IPS-20b (cell line): ENCODE measurements around the gene H6PD.
"Not testable (repeated sequence)": the region's sequence is repeated elsewhere in the genome, so short reads cannot be mapped to it uniquely, and the experiment has no call there.

Experiments
- H3K27ac ChIP-seq: one replicate; pipeline ENCODE4 v1.5.1; 2013; ENCODE audit warnings: low read length
- H3K27me3 ChIP-seq: 2 replicates; pipeline ENCODE4 v1.6.1; 2013; ENCODE audit warnings: mild to moderate bottlenecking, low read length, inconsistent platforms; ENCODE audit not compliant: insufficient read depth
- H3K36me3 ChIP-seq: 2 replicates; pipeline ENCODE4 v1.6.1; 2013; ENCODE audit warnings: low read depth, mild to moderate bottlenecking, inconsistent platforms, low read length, moderate library complexity; ENCODE audit not compliant: insufficient read depth
- H3K4me1 ChIP-seq: 2 replicates; pipeline ENCODE4 v1.6.1; 2013; ENCODE audit warnings: mild to moderate bottlenecking, control low read depth, inconsistent platforms, low read length, moderate library complexity; ENCODE audit not compliant: insufficient read depth
- H3K4me3 ChIP-seq: 2 replicates; pipeline ENCODE4 v1.5.1; 2013; ENCODE audit warnings: mild to moderate bottlenecking, low read length, inconsistent platforms
- H3K9ac ChIP-seq: 2 replicates; pipeline ENCODE4 v1.6.1; 2013; ENCODE audit warnings: low read depth, mild to moderate bottlenecking, inconsistent platforms, low read length, moderate library complexity
- H3K9me3 ChIP-seq: 2 replicates; pipeline ENCODE4 v1.6.1; 2013; ENCODE audit warnings: mild to moderate bottlenecking, low read depth, low read length, inconsistent platforms; ENCODE audit not compliant: insufficient read depth

H6PD gene

GRCh38 chr1:9296850-9297249, 62.3 kb downstream of the H6PD start:
- H3K9me3 ChIP-seq, result no peaks in the 10 kb centered on the region
- H3K27me3 ChIP-seq, result peaks cover 35% of the 10 kb centered on the region
- no peak overlapping the region for H3K27ac ChIP-seq
- H3K36me3 ChIP-seq, result no peaks in the 10 kb centered on the region
- no peaks in the 10 kb centered on the region for H3K4me1 ChIP-seq
- no peak overlapping the region for H3K4me3 ChIP-seq
- H3K9ac ChIP-seq, result no peak overlapping the region

- H3K4me1 ChIP-seq, result no peaks in the 10 kb centered on the region; the same call in 1 of the 2 replicates
- no peak overlapping the region for H3K9ac ChIP-seq
Observed at GRCh38 chr1:9297831-9298230, 63.3 kb downstream of the H6PD start.

DNA sequence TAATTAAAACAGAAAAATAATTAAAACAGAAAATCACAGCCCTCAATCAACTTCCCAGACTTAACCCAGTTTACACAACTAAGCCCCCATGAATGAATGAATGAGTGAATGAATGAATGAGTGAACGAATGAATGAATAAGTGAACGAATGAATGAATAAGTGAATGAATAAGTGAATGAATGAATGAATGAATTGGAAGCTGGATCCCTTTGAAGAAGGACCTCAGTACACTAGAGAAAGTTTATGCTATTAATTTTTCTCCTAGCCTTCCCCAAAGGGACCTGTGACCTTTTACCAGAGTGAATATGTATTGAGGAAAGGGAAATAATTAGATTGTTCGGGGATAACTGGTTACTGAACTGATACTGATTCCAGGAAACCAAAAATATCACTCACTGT, 63.7 kb downstream of the H6PD start:
- Histone ChIP-seq H3K4me1 (no peaks in the 10 kb centered on the region; the same call in 1 of the 2 replicates), H3K27ac (no peak overlapping the region), H3K9ac (no peak overlapping the region), H3K9me3 (no peaks in the 10 kb centered on the region), H3K36me3 (no peaks in the 10 kb centered on the region), H3K27me3 (peaks cover 29% of the 10 kb centered on the region), H3K4me3 (no peak overlapping the region)

More at GRCh38 chr1:9297831-9298230, 63.3 kb downstream of the H6PD start:
- H3K9me3 ChIP-seq, result no peaks in the 10 kb centered on the region
- H3K4me3 ChIP-seq, result no peak overlapping the region
- peaks cover 29% of the 10 kb centered on the region for H3K27me3 ChIP-seq
- no peak overlapping the region for H3K27ac ChIP-seq
- no peaks in the 10 kb centered on the region for H3K36me3 ChIP-seq

- not testable (repeated sequence) for H3K27ac ChIP-seq, H3K4me1 ChIP-seq, H3K9me3 ChIP-seq, H3K36me3 ChIP-seq, H3K9ac ChIP-seq, H3K4me3 ChIP-seq
- peaks cover 13% of the 10 kb centered on the region; the same call in 1 of the 2 replicates for H3K27me3 ChIP-seq
Observed at GRCh38 chr1:9299571-9300541, 65.3 kb downstream of the H6PD start.

DNA sequence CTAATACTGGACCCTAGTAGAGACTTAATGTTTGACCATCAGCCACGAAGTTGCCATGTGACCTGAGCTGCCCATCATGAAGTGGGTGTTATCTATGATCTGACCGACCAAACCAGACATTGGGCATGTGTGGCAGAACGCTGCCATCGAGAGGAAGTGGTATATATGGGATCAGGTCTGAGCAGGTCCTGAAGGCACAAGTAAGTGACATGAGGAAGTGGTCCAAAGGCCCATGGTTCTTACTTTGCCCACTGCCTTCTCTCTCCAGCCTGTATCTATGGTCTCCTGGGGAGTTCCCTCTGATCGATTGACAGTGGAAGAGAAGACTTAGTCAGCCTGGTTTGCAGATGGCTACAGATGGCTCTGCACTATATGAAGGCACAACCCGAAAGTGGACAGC, 66.0 kb downstream of the H6PD start:
- Histone ChIP-seq H3K9ac (no peak overlapping the region), H3K4me3 (no peak overlapping the region), H3K27me3 (peaks cover 6% of the 10 kb centered on the region; the same call in 1 of the 2 replicates), H3K27ac (no peak overlapping the region), H3K9me3 (no peaks in the 10 kb centered on the region), H3K36me3 (no peaks in the 10 kb centered on the region), H3K4me1 (no peaks in the 10 kb centered on the region; the same call in 1 of the 2 replicates)

DNA sequence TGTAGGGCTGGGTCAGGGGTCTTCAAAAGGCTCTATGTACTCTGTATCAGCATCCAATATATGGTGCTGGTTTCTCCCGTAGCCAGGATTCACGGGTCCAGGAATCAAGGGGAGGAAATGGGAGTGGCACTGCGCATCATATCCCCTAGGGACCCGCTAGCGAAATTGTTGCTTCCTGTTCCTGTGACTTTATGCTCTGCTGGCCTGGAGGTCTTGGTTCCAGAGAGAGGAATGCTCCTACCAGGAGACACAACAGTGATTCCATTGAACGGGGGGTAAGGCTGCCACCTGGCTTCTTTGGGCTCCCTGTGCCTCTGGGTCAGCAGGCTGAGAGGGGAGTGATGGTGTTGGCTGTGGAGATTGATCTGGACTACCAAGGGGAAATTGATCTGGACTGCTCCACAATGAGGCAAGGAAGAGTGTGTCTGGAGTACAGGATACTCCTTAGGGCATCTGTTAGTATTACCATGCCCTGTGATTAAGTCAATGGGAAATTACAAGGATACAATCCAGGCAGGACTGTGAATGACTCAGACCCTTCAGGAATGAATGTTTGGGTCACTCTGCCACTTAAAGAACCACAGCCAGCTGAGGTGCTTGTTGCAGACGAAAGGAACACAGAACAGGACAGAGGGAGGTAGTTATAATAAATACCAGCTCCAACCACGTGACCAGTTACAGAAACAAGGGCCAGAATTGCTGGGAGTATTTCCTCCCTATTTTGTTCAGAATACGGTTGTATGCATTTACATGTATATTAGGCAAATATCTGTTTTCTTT, 68.4 kb downstream of the H6PD start:
- H3K4me3 ChIP-seq, result no peak overlapping the region
- H3K27me3 ChIP-seq, result no peaks in the 10 kb centered on the region
- H3K4me1 ChIP-seq, result no peaks in the 10 kb centered on the region; the same call in 1 of the 2 replicates
- H3K9ac ChIP-seq, result no peak overlapping the region
- H3K27ac ChIP-seq, result no peak overlapping the region
- H3K36me3 ChIP-seq, result no peaks in the 10 kb centered on the region
- H3K9me3 ChIP-seq, result no peaks in the 10 kb centered on the region

DNA sequence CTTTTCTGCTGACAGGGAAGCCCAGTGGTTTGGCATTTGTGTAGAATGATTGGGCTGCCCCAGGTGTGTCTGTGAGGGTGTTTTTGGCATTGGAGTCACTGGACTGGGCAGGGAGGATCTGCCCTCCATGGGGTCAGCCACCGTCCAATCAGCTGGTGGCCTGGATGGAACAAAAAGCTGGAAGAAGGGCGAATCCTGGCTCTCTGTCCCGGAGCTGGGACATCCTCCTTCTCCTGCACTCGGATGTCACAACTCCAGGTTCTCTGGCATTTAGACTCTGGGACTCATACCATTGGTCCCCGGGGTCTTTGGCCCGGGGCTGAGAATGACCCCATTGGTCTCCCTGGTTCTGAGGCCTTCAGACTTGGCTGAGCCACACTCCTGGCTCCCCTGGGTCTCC, 69.3 kb downstream of the H6PD start:
- Histone ChIP-seq H3K9me3 (no peaks in the 10 kb centered on the region), H3K36me3 (no peaks in the 10 kb centered on the region), H3K27me3 (no peaks in the 10 kb centered on the region), H3K4me1 (no peaks in the 10 kb centered on the region; the same call in 1 of the 2 replicates), H3K9ac (no peak overlapping the region), H3K4me3 (no peak overlapping the region), H3K27ac (no peak overlapping the region)

DNA sequence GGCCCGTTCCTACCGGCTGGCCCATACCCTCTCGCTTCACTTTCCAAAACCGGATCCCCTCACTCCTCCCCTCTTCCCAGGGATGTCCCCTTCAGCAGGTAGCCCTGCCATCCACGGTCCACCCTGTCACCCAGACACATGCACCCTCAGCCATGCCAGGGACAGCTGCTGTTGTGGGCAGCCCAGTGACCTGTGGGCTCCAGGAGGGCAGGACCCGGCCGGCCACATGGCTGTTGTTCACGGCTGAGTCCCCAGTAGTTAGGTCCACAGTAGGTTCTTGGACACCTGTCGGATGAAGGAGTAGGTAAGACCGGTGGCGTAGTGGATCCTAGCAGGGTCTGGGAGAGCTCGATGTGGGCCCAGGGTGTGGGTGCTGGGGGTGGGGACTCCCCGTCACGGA, 70.6 kb downstream of the H6PD start:
- Histone ChIP-seq H3K27ac (no peak overlapping the region), H3K27me3 (no peaks in the 10 kb centered on the region), H3K4me1 (no peaks in the 10 kb centered on the region; the same call in 1 of the 2 replicates), H3K9ac (no peak overlapping the region), H3K9me3 (no peaks in the 10 kb centered on the region), H3K4me3 (no peak overlapping the region), H3K36me3 (no peaks in the 10 kb centered on the region)

DNA sequence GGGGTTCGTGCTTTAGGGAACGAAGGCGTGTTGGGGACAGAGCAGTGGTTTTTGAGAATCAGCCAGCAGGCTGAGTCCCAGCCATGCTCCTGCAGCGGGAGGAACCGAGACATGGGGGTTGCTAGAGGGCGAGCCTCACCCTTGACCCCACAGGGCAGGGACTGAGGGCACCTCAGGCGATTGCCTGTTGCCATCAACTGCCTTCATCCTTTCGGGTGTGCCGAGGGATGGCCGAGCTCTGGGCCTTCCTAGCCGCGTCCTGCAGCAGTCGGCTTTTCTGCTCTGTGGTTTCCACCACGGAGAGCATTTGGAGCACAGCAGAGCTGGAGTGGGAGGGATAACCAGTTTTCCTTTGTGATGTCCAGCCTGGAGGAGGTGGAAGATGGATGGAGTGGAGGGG, 71.4 kb downstream of the H6PD start:
- no peaks in the 10 kb centered on the region for H3K27me3 ChIP-seq
- H3K9ac ChIP-seq, result no peak overlapping the region
- no peak overlapping the region for H3K4me3 ChIP-seq
- no peaks in the 10 kb centered on the region for H3K36me3 ChIP-seq
- no peaks in the 10 kb centered on the region; the same call in 1 of the 2 replicates for H3K4me1 ChIP-seq
- H3K27ac ChIP-seq, result no peak overlapping the region
- H3K9me3 ChIP-seq, result no peaks in the 10 kb centered on the region

DNA sequence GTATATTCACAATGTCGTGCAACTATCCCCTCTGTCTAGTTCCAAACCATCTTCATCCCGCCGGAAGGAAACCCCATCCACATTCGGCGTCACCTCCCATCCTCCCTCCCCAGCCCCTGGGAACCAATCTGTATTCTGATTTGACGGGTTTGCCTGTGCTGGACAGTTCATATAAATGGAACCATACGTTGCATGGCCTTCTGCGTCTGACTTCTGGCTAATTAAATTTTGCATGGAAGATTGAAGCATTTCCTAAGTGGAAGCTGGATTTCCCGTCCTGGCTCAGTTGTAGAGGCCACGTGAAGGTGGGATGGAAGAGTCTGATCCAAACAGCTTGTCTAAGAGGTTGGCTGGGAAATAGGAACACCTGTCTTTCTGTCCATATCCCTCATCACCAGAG, 72.7 kb downstream of the H6PD start:
- no peaks in the 10 kb centered on the region for H3K9me3 ChIP-seq
- no peaks in the 10 kb centered on the region; the same call in 1 of the 2 replicates for H3K4me1 ChIP-seq
- no peaks in the 10 kb centered on the region for H3K27me3 ChIP-seq

DNA sequence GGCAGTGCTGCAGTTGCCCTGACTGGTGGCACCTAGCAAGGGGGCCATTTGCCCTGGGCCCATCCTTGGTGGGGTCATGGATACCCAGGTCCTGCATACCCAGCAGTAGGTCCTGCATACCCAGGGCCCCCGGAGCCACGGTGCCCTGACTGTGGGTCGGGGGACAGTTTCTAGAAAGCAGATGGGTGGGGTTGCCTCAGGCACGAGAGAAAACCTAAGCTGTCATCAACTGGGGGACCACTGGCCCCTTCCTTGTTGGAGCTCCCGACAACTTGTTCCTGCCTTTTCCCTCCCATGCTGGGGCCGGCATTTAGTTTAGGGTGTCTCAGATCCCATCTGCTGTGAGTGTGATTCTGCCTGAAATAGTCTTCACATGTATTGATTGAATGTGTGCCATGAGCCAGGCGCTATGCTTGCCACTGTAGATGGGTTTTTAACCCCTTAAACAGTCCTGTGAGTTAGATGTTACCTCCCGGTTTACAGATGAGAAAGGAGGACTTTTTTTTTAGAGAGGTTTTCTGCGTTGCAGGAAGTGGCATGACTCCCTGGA, 73.7 kb downstream of the H6PD start:
- no peaks in the 10 kb centered on the region for H3K9me3 ChIP-seq
- H3K27me3 ChIP-seq, result no peaks in the 10 kb centered on the region
- no peaks in the 10 kb centered on the region for H3K36me3 ChIP-seq
- H3K4me3 ChIP-seq, result no peak overlapping the region
- H3K4me1 ChIP-seq, result no peaks in the 10 kb centered on the region
- H3K9ac ChIP-seq, result no peak overlapping the region
- no peak overlapping the region for H3K27ac ChIP-seq

More for the DNA sequence above, 72.7 kb downstream of the H6PD start:
- H3K27ac ChIP-seq, result no peak overlapping the region
- H3K36me3 ChIP-seq, result no peaks in the 10 kb centered on the region
- no peak overlapping the region for H3K4me3 ChIP-seq
- no peak overlapping the region for H3K9ac ChIP-seq
